D721Med (cell line): ENCODE results near the gene CNTNAP2.

ENCODE experiments used
- DNase-seq: peaks from one replicate; pipeline ENCODE4 v3.0.0; 2011; ENCODE audit warnings: low spot score; ENCODE audit not compliant: insufficient read length
- FAIRE-seq: peaks from 2 replicates; lab custom pipeline; 2011; peaks lifted over from hg19 to GRCh38; lab: Jason Lieb, UNC
- CTCF ChIP-seq: IDR thresholded peaks from 2 replicates; pipeline ENCODE4 v1.5.1; 2012; ENCODE audit warnings: mild to moderate bottlenecking, control low read depth; ENCODE audit not compliant: insufficient read depth; ENCODE audit errors: missing control alignments

The CNTNAP2 gene

DNA sequence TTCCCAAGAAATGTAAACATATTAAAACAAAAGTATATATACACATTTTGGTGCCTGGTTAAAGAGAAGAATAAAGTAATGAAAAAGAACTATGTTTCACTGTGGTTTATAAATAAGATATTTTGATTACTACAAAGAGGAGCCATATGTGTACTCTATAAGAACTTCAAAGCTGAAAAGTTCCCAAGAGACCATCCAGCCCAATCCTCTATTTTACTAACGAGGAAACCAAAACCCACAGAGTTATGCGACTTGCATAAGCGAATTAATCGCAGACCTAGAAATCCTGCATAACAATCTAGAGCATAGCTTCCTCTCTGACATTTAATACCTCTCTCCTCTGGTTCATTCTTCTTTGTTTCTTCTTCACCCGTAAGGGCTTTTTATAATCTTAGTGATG is 937.1 kb downstream of the CNTNAP2 start:
- TF ChIP-seq CTCF: no peak
- DNase-seq (no peak), FAIRE-seq (no peak)

DNA sequence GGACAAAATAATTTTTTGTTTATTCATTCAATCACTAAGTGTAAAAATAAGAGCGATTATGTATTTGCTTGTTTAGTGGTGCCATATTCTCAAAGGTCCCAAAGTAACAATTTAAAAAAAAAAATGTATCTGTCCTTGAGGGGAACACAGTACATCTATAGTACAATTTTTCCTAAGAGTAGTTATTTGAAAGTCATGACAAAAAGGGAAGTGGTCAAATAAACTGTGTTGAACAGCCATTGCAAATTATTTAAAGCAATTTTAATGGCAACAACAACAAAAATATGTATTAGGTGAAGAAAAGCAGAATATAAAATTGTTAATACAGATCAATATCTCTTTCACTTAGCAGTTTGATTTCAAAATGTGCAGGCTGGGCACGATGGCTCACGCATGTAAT is 943.5 kb downstream of the CNTNAP2 start:
- no peak for FAIRE-seq
- no peak for TF ChIP-seq CTCF
- no peak for DNase-seq

GRCh38 chr7:147062897-147063296 is 946.3 kb downstream of the CNTNAP2 start:
- no peak for TF ChIP-seq CTCF
- FAIRE-seq: no peak

GRCh38 chr7:147068842-147069241 is 952.2 kb downstream of the CNTNAP2 start:
- DNase-seq: no peak
- FAIRE-seq: no peak
- no peak for TF ChIP-seq CTCF

More at GRCh38 chr7:147062897-147063296, 946.3 kb downstream of the CNTNAP2 start:
- no peak for DNase-seq

GRCh38 chr7:147069771-147070170 is 953.2 kb downstream of the CNTNAP2 start:
- FAIRE-seq: no peak
- no peak for DNase-seq

GRCh38 chr7:147070886-147071285 is 954.3 kb downstream of the CNTNAP2 start:
- DNase-seq: no peak
- FAIRE-seq: no peak
- no peak for TF ChIP-seq CTCF

More at GRCh38 chr7:147069771-147070170, 953.2 kb downstream of the CNTNAP2 start:
- no peak for TF ChIP-seq CTCF

DNA sequence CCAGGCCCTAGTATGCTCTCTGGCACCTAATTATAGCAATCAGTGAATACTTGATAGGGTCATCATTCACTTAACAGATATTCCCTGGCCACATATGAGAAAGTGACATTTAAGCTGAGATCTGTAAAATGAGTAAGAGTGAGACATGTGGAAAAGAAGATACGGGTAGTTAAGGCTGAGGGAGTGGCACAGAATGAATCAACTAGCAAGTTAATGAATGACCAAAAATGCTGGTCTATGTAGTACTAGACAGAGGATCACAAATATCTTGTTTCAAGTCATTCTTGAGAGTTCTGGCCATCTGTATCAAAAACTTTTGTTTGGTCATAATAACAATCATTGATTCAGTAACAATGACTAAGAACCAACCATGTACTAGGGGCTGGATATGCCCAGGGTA is 954.9 kb downstream of the CNTNAP2 start:
- FAIRE-seq: no peak
- no peak for DNase-seq
- TF ChIP-seq CTCF: no peak
